Brain microvascular endothelial cell (primary cell): ENCODE measurements around the gene CHD3.

Experiments
- DNase-seq: peaks from one replicate; pipeline ENCODE4 v3.0.0-alpha.2; 2020
- H3K27ac ChIP-seq: fragments of 250-450 bp; sonication (Bioruptor Pico); 2 replicates; pipeline ENCODE4 v1.5.1; 2020; ENCODE audit warnings: mild to moderate bottlenecking, moderate library complexity
- H3K27me3 ChIP-seq: fragments of 250-450 bp; sonication (Bioruptor Pico); replicated peaks from 2 replicates; pipeline ENCODE4 v1.5.1; 2020; ENCODE audit warnings: mild to moderate bottlenecking
- H3K36me3 ChIP-seq: fragments of 250-450 bp; sonication (Bioruptor Pico); replicated peaks from 2 replicates; pipeline ENCODE4 v1.5.1; 2020; ENCODE audit warnings: mild to moderate bottlenecking
- H3K4me3 ChIP-seq: 2 replicates; pipeline ENCODE4 v1.5.1; 2011; ENCODE audit warnings: low read depth, mild to moderate bottlenecking, control low read depth, low read length, moderate library complexity
- CTCF ChIP-seq: IDR thresholded peaks from 2 replicates; pipeline ENCODE4 v1.5.1; 2011; ENCODE audit warnings: low read depth, mild to moderate bottlenecking, moderate library complexity, low read length, control low read depth, inconsistent platforms; ENCODE audit errors: missing control alignments
- in situ Hi-C: cut with HindIII; loops from 2 replicates; pipeline ENCODE4 v1.10.0; 2017; ENCODE audit warnings: low sequenced_read_pairs, low pct_ligation_motif_present

Gene CHD3

DNA sequence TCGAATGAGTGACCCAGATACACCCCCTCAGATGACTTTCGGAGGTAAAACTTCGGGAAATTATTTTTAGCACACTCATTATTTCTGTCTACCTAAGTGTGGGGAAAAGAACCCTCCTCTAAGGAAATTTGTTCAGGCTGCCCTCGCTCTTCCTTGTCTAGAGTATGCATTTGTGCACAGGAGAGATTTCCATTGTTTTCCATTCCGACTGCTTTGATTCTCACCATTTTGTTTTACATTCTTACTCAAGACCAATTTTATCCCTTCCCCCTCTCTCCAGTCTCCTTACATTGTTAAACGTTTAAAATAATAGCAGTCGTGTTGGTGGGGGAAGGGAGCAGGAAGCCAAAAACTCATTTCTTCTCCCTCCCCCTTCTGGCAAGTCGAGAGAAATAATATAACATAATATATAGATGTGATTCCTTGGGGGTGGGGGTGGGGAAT is 1.5 kb upstream of the CHD3 start:
- DNase-seq: no peak
- TF ChIP-seq CTCF: no peak
- in situ Hi-C loops: no loop called here
- H3K36me3 ChIP-seq: peaks cover 15% of the 10 kb centered on the region
- no peaks in the 10 kb centered on the region for H3K27me3 ChIP-seq
- H3K27ac ChIP-seq: peak overlapping the region; percentile 71
- peak overlapping the region; percentile 81 for H3K4me3 ChIP-seq

DNA sequence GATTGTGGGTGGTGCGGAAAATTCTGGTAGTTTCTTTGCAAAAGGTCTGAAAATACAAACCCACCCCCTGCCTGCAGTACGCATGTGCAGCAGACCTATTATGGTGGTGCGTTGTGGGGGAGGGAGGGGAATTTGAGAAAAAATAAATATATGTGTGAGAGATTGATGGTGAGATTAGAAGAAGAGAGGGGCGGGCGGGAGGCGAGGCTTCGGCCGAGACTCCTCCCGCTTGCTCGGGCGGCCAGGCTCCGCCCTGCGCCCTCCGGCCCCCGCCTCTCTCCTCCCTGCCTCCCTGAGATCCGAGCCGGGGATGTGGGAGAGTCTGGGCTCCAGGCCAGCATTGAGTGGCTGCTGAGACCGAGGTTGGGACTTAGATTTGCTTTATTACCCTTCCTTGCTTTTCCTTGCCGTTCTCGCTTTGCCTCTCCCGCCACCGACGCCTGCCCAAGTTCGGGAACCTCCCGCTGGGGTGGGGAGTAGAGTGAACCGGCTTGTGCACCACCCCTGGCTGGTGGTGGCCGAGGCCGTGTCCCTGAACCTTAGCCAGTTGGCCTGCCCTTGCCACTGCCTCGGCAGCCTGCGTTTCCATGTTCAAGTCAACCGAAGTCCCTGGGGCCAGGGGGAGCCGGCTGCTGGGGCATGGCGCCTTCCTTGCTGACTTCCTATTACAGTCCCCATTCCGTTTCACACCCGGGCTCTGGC is 956 bp upstream of the CHD3 start:
- no peak for TF ChIP-seq CTCF
- in situ Hi-C loops: no loop called here
- peaks cover 18% of the 10 kb centered on the region for H3K36me3 ChIP-seq

GRCh38 chr17:7889166-7889955 is 772 bp downstream of the CHD3 start:
- H3K27ac ChIP-seq: peak overlapping the region; percentile 84
- peak; percentile 66 for TF ChIP-seq CTCF
- no peaks in the 10 kb centered on the region for H3K27me3 ChIP-seq
- peaks cover 31% of the 10 kb centered on the region for H3K36me3 ChIP-seq
- in situ Hi-C loops: no loop called here
- peak; percentile 70 for DNase-seq
- H3K4me3 ChIP-seq: peak overlapping the region; percentile 5

More for the DNA sequence above, 956 bp upstream of the CHD3 start:
- Histone ChIP-seq H3K27ac (peak overlapping the region; percentile 84), H3K27me3 (no peaks in the 10 kb centered on the region), H3K4me3 (peak overlapping the region; percentile 56)
- DNase-seq: peak; percentile 98

- Histone ChIP-seq H3K4me3 (no peak overlapping the region), H3K27me3 (no peaks in the 10 kb centered on the region), H3K36me3 (peaks cover 63% of the 10 kb centered on the region), H3K27ac (no peak overlapping the region)
- no peak for TF ChIP-seq CTCF
- DNase-seq: no peak
- in situ Hi-C loops: no loop called here
Observed at GRCh38 chr17:7893187-7893880, 4.7 kb downstream of the CHD3 start.

DNA sequence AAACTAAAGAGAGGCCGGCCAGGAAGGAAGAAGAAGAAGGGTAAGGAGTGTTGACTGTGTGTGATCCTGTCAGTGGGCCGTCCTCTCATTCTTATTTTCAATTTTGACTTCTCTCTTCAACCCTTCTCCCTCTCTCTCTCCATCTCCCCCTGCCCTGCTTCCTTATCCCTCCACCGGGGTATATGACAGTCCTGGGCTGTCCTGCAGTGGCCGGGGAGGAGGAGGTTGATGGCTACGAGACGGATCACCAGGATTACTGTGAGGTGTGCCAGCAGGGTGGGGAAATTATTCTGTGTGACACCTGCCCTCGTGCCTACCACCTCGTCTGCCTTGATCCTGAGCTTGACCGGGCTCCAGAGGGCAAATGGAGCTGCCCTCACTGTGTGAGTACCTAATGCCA is 5.6 kb downstream of the CHD3 start:
- TF ChIP-seq CTCF: no peak
- no peak overlapping the region for H3K4me3 ChIP-seq
- no peaks in the 10 kb centered on the region for H3K27me3 ChIP-seq
- in situ Hi-C loops: no loop called here
- DNase-seq: no peak
- H3K36me3 ChIP-seq: peaks cover 72% of the 10 kb centered on the region
- no peak overlapping the region for H3K27ac ChIP-seq
